ENCODE data around the gene CNTNAP2. TPM values are rescaled to one million over a fixed set of nuclear protein-coding genes. Genes with fewer than 3 reads are reported as not detected.

The CNTNAP2 gene
- total RNA-seq, 1 donor from 2014 or later = 0.27 TPM

- no peaks in the 10 kb centered on the region for H3K27me3 Mint-ChIP-seq (ENCODE audit: low read depth)
- no peaks in the 10 kb centered on the region for H3K9me3 Mint-ChIP-seq (ENCODE audit: low read depth)
- DNase-seq (ENCODE audit: low spot score) = no peak
- H3K36me3 Mint-ChIP-seq (ENCODE audit: low read depth) = no peaks in the 10 kb centered on the region
- H3K4me3 Mint-ChIP-seq (ENCODE audit: unreplicated experiment) = no peak overlapping the region
- H3K27ac Mint-ChIP-seq (ENCODE audit: unreplicated experiment) = no peak overlapping the region
- TF ChIP-seq, protein P1, sequence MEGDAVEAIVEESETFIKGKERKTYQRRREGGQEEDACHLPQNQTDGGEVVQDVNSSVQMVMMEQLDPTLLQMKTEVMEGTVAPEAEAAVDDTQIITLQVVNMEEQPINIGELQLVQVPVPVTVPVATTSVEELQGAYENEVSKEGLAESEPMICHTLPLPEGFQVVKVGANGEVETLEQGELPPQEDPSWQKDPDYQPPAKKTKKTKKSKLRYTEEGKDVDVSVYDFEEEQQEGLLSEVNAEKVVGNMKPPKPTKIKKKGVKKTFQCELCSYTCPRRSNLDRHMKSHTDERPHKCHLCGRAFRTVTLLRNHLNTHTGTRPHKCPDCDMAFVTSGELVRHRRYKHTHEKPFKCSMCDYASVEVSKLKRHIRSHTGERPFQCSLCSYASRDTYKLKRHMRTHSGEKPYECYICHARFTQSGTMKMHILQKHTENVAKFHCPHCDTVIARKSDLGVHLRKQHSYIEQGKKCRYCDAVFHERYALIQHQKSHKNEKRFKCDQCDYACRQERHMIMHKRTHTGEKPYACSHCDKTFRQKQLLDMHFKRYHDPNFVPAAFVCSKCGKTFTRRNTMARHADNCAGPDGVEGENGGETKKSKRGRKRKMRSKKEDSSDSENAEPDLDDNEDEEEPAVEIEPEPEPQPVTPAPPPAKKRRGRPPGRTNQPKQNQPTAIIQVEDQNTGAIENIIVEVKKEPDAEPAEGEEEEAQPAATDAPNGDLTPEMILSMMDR (IDR thresholded peaks at IDR 0.05) = no peak
- peaks cover 4% of the 10 kb centered on the region for H3K4me1 Mint-ChIP-seq (ENCODE audit: low read depth)
Measured at GRCh38 chr7:147183276-147183675, 1066.7 kb downstream of the CNTNAP2 start.

DNA sequence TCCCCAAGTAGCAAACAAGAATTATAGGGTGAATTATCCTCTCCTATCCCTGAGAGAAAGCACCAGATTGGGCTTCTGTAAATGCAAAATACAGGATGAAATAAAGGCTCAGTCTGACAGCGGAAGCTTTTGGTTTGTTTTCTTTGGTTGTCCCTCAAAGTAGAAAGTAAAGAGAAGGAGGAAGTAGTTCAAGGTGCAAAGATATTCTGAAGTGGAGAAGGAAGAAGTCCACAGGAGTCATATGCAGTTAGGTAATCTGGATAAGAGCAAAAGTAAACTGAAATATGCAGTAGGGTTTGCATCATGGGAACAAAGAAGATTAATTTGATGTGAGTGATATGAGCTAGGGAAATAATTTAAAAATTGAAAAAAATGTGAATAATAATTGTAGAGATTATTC, 1071.9 kb downstream of the CNTNAP2 start:
- no peaks in the 10 kb centered on the region for H3K36me3 Mint-ChIP-seq (ENCODE audit: low read depth)
- no peak overlapping the region for H3K4me3 Mint-ChIP-seq (ENCODE audit: unreplicated experiment)
- no peaks in the 10 kb centered on the region for H3K4me1 Mint-ChIP-seq (ENCODE audit: low read depth)
- TF ChIP-seq, protein P1 (IDR thresholded peaks at IDR 0.05) = no peak
- DNase-seq (ENCODE audit: low spot score) = no peak
- H3K9me3 Mint-ChIP-seq (ENCODE audit: low read depth) = no peaks in the 10 kb centered on the region
- no peak overlapping the region for H3K27ac Mint-ChIP-seq (ENCODE audit: unreplicated experiment)
- peaks cover 1% of the 10 kb centered on the region for H3K27me3 Mint-ChIP-seq (ENCODE audit: low read depth)

DNA sequence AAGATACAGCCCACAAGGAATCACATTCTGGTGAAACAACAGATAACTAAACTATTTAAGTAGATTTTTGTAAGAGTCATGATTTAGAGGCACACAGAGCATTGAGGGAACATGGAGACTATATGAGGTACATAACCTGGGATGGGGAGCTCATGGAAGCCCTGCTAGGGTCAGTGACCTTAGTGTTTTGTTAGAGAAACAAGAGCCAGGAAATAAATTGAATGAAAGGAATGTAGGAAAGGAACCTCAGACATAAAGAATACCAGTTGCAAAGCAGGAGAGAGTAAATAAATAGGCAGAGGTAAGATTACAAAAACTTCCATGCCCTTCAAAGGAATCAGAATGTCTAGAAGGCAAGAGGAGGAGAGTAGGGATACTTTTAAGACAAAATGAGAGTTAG, 1076.9 kb downstream of the CNTNAP2 start:
- Mint-ChIP-seq H3K4me1 (ENCODE audit: low read depth) (no peaks in the 10 kb centered on the region), H3K27ac (ENCODE audit: unreplicated experiment) (no peak overlapping the region), H3K27me3 (ENCODE audit: low read depth) (peaks cover 1% of the 10 kb centered on the region), H3K9me3 (ENCODE audit: low read depth) (peaks cover 4% of the 10 kb centered on the region), H3K4me3 (ENCODE audit: unreplicated experiment) (no peak overlapping the region), H3K36me3 (ENCODE audit: low read depth) (no peaks in the 10 kb centered on the region)
- TF ChIP-seq, protein P1 (IDR thresholded peaks at IDR 0.05) = no peak
- DNase-seq (ENCODE audit: low spot score) = no peak

DNA sequence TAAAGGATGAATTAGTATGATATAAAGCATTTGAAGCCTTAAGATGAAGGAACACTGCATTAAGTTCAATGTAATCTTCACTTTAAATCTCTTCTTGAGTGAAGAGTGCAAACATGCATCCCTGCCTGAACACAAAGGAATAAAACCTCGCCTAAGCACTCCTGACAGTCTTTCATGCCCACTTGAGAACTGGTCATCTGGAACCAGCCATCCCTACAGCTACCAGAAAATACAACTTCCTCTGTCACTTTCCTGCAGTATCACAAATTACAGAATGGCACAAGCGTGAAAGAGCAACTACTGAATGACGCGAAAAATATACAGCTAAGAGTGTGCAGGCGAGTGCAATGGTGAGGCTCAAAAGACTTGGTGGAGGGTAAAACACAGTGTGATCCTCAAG, 1079.9 kb downstream of the CNTNAP2 start:
- Mint-ChIP-seq H3K27me3 (ENCODE audit: low read depth) (peaks cover 1% of the 10 kb centered on the region), H3K4me3 (ENCODE audit: unreplicated experiment) (no peak overlapping the region), H3K4me1 (ENCODE audit: low read depth) (no peaks in the 10 kb centered on the region), H3K36me3 (ENCODE audit: low read depth) (no peaks in the 10 kb centered on the region), H3K27ac (ENCODE audit: unreplicated experiment) (no peak overlapping the region), H3K9me3 (ENCODE audit: low read depth) (peaks cover 4% of the 10 kb centered on the region)
- TF ChIP-seq, protein P1 (IDR thresholded peaks at IDR 0.05) = no peak
- DNase-seq (ENCODE audit: low spot score) = no peak

DNA sequence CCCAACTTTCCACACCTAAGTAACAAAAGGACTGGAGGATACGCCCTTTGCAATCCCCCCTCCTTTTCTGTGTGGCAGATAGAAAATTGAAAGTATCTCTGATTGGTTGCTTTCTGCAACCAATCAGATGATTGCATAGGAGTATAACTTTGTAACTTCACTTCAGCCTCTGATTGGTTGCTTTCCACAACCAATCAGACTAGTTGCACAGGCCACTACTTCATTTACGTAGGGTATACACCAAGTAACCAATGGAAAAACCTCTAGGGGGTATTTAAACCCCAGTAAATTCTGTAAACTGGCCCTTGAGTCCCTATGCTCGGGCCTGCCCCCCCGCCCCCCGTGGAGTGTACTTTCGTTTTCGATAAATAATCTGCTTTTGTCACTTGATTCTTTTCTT, 1080.4 kb downstream of the CNTNAP2 start:
- H3K36me3 Mint-ChIP-seq (ENCODE audit: low read depth) = no peaks in the 10 kb centered on the region
- H3K4me3 Mint-ChIP-seq (ENCODE audit: unreplicated experiment) = no peak overlapping the region
- H3K9me3 Mint-ChIP-seq (ENCODE audit: low read depth) = peaks cover 4% of the 10 kb centered on the region
- no peaks in the 10 kb centered on the region for H3K27me3 Mint-ChIP-seq (ENCODE audit: low read depth)
- no peak for DNase-seq (ENCODE audit: low spot score)
- no peak overlapping the region for H3K27ac Mint-ChIP-seq (ENCODE audit: unreplicated experiment)
- TF ChIP-seq, protein P1 (IDR thresholded peaks at IDR 0.05) = no peak
- no peaks in the 10 kb centered on the region for H3K4me1 Mint-ChIP-seq (ENCODE audit: low read depth)
